Kasumi-1 (cell line): ENCODE data around the gene CCDC136.
A peak's percentile ranks its signal among the peaks of the same experiment; 100 is the strongest.

ENCODE experiments used
- DNase-seq, 2 experiments: peaks; one replicate each; lab custom pipeline; 2025; lab: John Stamatoyannopoulos, UW

The CCDC136 gene

GRCh38 chr7:128791121-128791971 is at the start of gene CCDC136:
Gene CCDC136 (plus strand): TSS chr7:128791968. CDS start chr7:128792412, 444 bp downstream.
- peak in 1 of 2 experiments; percentile 24 for DNase-seq

- no peak for DNase-seq
Measured at GRCh38 chr7:128742206-128742605, 49.6 kb upstream of the CCDC136 start.

GRCh38 chr7:128743112-128743772 is 48.5 kb upstream of the CCDC136 start:
- peak in 1 of 2 experiments; percentile 16 for DNase-seq

- no peak for DNase-seq
Measured at GRCh38 chr7:128744366-128744905, 47.3 kb upstream of the CCDC136 start.

- no peak for DNase-seq
Measured at GRCh38 chr7:128745706-128746105, 46.1 kb upstream of the CCDC136 start.

GRCh38 chr7:128747327-128748079 is 44.3 kb upstream of the CCDC136 start:
- DNase-seq: no peak

- DNase-seq: no peak
Measured at GRCh38 chr7:128752251-128752650, 39.5 kb upstream of the CCDC136 start.

GRCh38 chr7:128755075-128755818 is 36.5 kb upstream of the CCDC136 start:
- DNase-seq: no peak

GRCh38 chr7:128755819-128756476 is 35.8 kb upstream of the CCDC136 start:
- no peak for DNase-seq

GRCh38 chr7:128757203-128757602 is 34.6 kb upstream of the CCDC136 start:
- DNase-seq: no peak

GRCh38 chr7:128758553-128758952 is 33.2 kb upstream of the CCDC136 start:
- no peak for DNase-seq

GRCh38 chr7:128759242-128759641 is 32.5 kb upstream of the CCDC136 start:
- no peak for DNase-seq

GRCh38 chr7:128763541-128763940 is 28.2 kb upstream of the CCDC136 start:
- no peak for DNase-seq

GRCh38 chr7:128767475-128768110 is 24.2 kb upstream of the CCDC136 start:
- no peak for DNase-seq

- no peak for DNase-seq
Measured at GRCh38 chr7:128770233-128770632, 21.5 kb upstream of the CCDC136 start.

GRCh38 chr7:128773604-128774003 is 18.2 kb upstream of the CCDC136 start:
- DNase-seq: no peak

GRCh38 chr7:128774029-128774689 is 17.6 kb upstream of the CCDC136 start:
- no peak for DNase-seq

GRCh38 chr7:128774921-128775320 is 16.8 kb upstream of the CCDC136 start:
- DNase-seq: no peak

GRCh38 chr7:128775744-128776474 is 15.9 kb upstream of the CCDC136 start, which contains the start of gene OPN1SW:
Gene OPN1SW (minus strand): TSS chr7:128775794. CDS start chr7:128775781, 13 bp downstream.
- no peak for DNase-seq
